HG03521 (cell line): ENCODE results near the gene TRIM46.

ENCODE experiments used
- ATAC-seq: cut with Tn5 transposase; IDR thresholded peaks from one replicate; pipeline ENCODE4 v1.9.1; 2021; ENCODE audit warnings: mild to moderate bottlenecking, moderate library complexity; ENCODE audit not compliant: unreplicated experiment

The TRIM46 gene

GRCh38 chr1:155171836-155172731, 1.6 kb upstream of the TRIM46 start:
- no peak for ATAC-seq

- peak; percentile 71 for ATAC-seq
These were observed 744 bp upstream of the TRIM46 start, which contains the start of gene KRTCAP2 for GRCh38 chr1:155172732-155173477. KRTCAP2 (minus strand) TSS chr1:155173304; CDS start chr1:155173224, 80 bp downstream.

GRCh38 chr1:155174324-155175280, 953 bp downstream of the TRIM46 start:
- no peak for ATAC-seq

GRCh38 chr1:155175281-155175926, 1.8 kb downstream of the TRIM46 start:
- ATAC-seq = no peak

- no peak for ATAC-seq
These were observed 2.3 kb downstream of the TRIM46 start for GRCh38 chr1:155175927-155176371.

GRCh38 chr1:155176544-155177071, 3.0 kb downstream of the TRIM46 start:
- ATAC-seq = no peak

GRCh38 chr1:155177192-155177917, 3.7 kb downstream of the TRIM46 start:
- ATAC-seq = no peak

- ATAC-seq = no peak
These were observed 4.3 kb downstream of the TRIM46 start for GRCh38 chr1:155177918-155178281.

- ATAC-seq = no peak
These were observed 4.9 kb downstream of the TRIM46 start for GRCh38 chr1:155178441-155179111.

- ATAC-seq = no peak
These were observed 5.7 kb downstream of the TRIM46 start for GRCh38 chr1:155179112-155180031.

GRCh38 chr1:155181371-155182051, 7.9 kb downstream of the TRIM46 start:
- ATAC-seq = no peak

- no peak for ATAC-seq
These were observed 8.5 kb downstream of the TRIM46 start for GRCh38 chr1:155182052-155182550.

GRCh38 chr1:155183775-155184221, 10.1 kb downstream of the TRIM46 start:
- no peak for ATAC-seq

- no peak for ATAC-seq
These were observed 10.7 kb downstream of the TRIM46 start for GRCh38 chr1:155184351-155184811.

- no peak for ATAC-seq
These were observed 11.5 kb downstream of the TRIM46 start for GRCh38 chr1:155184835-155185782.

GRCh38 chr1:155185783-155186066, 12.1 kb downstream of the TRIM46 start:
- no peak for ATAC-seq
